GM18511 (cell line): ENCODE measurements around the gene RMRP.

Experiments
- ATAC-seq: cut with Tn5 transposase; IDR thresholded peaks from one replicate; pipeline ENCODE4 v1.9.1; 2021; ENCODE audit warnings: mild to moderate bottlenecking, moderate library complexity; ENCODE audit not compliant: unreplicated experiment

The RMRP gene

GRCh38 chr9:35666045-35666444 lies 8.2 kb upstream of the RMRP start:
- ATAC-seq, result no peak

DNA sequence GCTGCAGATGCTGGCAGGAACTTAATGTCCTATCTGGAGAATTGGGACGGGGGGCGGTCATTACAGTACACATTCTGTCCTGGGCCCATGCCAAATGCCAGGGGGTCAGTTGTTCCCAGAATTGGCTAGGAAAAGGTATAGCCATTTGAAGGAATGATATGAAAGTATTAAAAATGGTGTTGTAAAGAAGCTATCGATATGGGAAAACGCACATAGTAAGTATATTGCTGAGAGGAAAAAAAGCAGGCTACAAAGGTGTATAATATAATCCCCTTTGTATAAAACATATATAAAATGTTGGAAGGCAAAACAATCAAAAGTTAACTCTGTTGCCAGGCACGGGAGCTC lies 7.6 kb upstream of the RMRP start:
- ATAC-seq, result no peak

DNA sequence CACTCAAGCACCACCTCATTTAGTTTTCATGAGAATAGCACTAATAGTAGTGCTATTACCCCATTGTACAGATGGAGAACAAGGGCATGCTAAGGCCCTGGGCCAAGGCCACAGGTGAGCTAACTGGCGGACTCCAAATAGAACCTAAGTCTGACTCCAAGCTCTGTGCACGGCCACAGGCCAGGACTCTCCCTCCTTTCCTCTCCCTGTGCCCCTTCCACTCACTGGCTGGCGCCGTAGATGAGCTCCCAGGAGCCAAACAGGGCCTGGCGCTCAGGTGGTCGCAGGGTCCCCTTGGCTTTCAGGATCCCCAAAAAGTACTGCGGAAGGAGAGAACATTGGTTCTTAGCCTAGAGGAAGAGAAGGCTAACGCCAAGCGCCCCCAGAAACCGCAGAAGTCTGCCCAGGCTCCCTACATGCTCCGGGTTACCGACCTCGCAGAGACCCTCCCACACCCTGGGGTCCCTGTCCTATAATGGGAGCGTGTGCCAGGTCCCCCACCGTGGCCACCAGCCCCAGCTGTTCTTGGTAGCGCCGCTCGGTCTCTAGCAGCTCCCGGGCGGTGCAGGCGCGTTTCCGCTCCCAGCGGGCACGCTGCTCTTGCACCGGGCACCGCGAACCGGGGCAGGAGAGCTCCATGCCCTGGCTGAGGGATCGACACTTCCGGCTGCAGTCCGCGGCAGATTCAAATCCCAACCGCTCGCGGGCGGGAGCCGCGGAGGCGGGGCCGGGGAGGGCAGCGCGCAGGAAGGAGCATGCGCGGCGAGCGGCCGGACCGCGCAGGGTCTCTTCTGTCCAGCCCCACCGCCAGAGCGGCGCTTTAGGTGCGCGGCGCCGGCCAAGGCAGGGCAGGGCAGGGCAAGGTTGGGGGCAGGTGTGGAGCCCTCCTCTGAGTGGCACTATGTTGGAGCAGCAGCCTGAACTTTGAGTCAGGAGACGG lies 7.0 kb upstream of the RMRP start, which contains the start of gene ARHGEF39:
Gene ARHGEF39, minus strand, starts transcription at position 665 of the 940 bp plus-strand sequence. Its CDS starts 26 bp downstream, at position 639.
- peak; percentile 83 for ATAC-seq

- no peak for ATAC-seq
Measured at GRCh38 chr9:35662437-35662836, 4.6 kb upstream of the RMRP start.

- no peak for ATAC-seq
Measured at GRCh38 chr9:35661756-35662350, 4.0 kb upstream of the RMRP start.

- no peak for ATAC-seq
Measured at GRCh38 chr9:35660966-35661415, 3.2 kb upstream of the RMRP start.

DNA sequence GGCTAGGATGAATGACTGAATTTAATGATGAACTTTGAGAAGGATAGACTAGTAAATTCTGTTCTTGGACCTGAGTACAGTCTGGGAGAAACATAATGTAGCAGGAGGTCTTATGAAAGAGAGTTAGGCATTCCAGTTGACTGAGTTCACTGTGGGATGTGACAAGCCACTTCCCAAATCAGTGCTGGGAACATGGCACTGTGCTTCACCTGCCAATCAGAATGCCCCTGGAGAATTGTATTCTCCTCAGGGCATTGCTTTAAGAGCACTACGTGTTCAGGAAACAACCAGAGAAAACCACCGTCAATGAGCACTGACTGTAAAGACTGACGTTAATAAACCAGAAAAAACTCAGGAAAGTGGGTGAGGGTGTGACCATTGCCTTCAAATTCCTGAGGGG lies 1.5 kb upstream of the RMRP start:
- ATAC-seq, result no peak

GRCh38 chr9:35658968-35659220 lies 1.1 kb upstream of the RMRP start:
- ATAC-seq, result no peak

DNA sequence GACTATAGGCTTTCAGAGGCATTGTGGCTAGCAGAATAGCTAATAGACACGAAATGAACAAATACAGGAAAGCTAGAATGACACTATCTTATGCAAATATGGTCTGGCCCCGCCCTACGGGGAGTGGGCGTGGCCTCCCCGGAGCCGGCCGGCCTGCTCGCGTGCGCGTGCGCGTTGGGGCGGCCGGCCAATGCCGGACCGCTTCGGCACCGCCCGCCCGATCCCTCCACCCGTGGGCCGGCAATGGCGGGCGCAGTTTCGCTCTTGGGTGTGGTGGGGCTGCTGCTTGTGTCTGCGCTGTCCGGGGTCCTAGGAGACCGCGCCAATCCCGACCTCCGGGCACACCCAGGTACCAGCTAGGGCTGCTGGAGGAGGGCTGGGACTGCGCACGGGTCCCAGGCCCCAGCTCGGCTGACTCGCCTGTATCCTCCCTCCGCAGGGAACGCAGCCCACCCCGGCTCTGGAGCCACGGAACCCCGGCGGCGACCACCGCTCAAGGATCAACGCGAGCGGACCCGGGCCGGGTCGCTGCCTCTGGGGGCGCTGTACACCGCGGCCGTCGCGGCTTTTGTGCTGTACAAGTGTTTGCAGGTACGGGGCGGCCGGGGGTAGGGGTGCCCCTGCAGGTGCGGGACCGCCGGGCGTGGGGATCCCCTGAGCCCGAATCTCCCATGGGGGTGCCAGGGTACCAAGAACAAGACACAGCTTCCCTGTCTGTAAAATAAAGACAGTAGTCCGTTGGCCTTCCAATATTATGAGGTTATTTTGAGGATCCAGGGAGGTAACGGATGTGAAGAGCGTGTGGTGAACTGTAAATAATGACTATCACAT lies 533 bp upstream of the RMRP start, which contains the start of gene CCDC107:
Gene CCDC107, plus strand, starts transcription at position 156 of the 831 bp plus-strand sequence. Its CDS starts 88 bp downstream, at position 244.
- peak; percentile 69 for ATAC-seq

GRCh38 chr9:35656831-35657545 lies 831 bp downstream of the RMRP start:
- no peak for ATAC-seq

- no peak for ATAC-seq
Measured at GRCh38 chr9:35656348-35656747, 1.5 kb downstream of the RMRP start.

DNA sequence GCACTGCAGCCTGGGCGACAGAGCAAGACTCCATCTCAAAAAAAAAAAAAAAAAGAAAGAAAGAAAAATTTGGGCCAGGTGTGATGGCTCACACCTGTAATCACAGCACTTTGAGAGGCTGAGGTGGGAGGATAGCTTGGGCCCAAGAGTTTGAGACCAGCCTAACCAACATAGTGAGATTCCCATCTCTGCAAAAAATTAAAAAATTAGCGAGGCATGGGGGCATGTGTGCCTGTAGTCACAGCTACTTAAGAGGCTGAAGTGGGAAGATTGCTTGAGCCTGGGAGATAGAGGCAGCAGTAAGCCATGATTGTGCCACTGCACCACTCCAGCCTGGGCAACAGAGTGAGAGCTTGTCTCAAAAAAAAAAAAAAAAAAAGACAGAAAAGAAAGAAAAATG lies 4.2 kb downstream of the RMRP start:
- ATAC-seq, result no peak

DNA sequence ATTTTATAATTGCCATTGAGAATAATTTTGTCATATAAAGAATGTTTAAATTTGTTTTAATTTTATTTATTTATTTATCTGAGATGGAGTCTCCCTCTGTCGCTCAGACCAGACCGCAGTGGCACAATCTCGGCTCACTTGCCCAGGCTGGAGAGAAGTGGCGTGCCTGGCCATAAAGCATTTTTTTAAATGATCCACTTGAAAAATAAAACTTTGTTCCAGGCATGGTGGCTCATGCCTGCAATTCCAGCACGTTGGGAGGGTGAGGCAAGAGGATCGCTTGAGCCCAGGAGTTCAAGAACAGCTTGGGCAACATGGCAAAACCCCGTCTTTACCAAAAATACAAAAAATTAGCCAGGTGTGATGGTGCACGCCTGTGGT lies 5.0 kb downstream of the RMRP start:
- no peak for ATAC-seq

DNA sequence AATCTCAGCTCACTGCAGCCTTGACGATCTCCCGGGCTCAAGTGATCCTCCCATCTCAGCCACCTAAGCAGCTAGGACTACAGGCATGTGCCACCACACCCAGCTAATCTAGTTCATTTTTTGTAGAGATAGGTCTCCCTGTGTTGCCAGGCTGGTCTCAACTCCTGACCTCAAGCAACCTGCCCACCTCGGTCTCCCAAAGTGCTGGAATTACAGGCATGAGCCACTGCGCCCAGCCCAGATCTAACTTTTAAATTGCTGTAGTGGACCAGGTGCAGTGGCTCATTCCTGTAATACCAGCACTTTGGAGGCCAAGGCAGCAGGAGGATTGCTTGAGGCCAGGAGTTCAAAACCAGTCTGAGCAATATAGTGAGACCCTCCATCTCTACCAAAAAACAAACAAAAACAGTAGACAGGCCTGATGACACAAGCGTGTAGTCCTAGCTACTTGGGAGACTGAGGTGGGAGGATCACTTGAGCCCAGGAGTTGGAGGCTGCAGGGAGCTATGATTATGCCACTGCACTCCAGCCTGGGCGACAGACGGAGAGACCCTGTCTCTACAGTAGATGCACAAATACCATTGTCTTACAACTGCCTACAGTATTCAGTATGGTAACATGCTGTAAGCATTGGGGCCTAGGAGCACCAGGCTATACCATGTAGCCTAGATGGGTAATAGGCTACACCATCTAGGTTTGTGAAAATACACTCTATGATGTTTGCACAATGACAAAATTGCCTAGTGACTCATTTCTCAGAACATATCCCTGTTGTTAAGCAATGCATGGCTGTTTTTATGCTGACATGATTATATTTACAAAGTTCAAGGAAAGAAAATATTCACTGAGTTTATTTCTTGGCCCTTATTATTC lies 5.6 kb downstream of the RMRP start:
- ATAC-seq, result no peak

DNA sequence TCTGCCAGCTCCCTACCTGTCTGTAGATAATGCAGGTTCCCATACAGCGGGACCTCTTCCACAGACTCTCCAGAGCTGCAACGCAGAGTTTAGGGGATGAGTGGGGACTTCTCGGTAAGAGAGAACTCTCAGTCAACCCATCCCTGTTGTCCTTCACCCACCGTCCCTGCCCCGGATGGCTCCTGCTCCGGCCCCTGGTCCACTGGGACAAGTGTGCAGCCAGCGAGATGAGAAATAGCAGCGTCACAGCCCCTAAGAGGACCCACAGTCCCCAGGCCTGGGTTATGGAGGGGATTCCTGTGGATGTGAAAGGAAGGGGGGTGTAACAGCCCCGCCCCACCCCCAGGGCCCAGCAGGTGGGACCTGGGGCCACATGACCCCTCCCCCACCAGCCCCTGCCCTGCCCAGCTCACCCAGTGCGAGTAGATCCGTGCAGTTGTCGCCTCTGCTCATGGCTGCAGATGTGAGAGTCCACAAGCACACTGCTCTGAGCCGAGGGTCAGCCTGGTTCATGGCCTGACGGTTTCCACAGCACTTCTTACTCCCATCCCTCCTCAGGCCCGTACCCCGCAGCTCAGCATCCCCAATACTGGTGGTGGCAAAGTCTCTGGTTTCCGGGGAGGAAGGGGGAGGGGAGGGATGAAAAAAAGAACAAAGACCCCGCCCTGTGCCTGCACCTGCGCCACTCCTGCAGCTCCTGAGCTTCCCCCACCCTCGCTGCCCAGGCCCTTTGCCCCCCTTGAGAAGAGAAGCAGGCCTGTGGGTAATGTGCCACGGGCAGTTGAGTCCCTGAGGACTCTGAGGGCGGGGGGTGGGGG lies 7.3 kb downstream of the RMRP start, which contains the start of gene SIT1:
Gene SIT1, minus strand, starts transcription at position 591 of the 818 bp plus-strand sequence. Its CDS starts 78 bp downstream, at position 513.
- ATAC-seq, result peak; percentile 27

GRCh38 chr9:35649431-35650340 lies 8.1 kb downstream of the RMRP start:
- ATAC-seq, result no peak

DNA sequence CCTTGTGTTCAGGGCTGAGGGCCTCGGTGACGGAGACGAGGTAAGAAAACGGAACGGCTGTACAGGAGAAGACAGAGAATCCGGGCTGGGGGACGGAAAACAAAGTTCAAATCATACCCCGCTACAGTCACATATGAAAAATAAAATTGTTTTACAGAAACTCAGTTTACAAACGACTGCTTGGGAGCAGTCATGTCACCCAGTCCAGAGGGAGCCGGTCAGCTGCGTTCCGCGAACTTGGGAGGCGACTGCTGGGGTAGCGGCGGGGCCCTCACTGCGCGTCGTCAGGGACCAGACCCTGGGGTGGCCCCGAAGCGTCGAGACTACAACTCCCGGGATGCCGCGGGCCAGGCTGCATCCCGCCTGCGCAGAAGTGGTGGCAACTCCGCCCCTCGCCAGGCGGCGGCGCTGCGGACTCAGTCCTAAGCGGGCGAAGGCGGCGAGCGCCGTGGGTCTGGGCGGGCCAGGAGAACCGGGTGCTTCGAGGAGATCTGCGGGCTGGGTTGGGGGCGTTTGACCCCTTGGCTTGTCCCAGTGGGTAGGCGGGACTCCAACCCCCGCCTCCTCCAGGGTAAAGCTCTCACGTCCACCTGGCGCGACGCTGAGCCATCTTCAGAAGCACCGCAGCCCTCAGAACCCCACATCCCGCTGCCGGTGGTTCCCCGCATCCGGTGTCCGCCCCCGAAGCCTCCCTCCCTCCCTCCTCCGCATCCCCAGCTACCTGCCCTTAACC lies 11.1 kb downstream of the RMRP start:
- peak; percentile 80 for ATAC-seq
